Ureter (tissue), 1 donor: Measurements from ENCODE around the gene GABARAP. TPM values are rescaled to one million over a fixed set of nuclear protein-coding genes. Genes with fewer than 3 reads are reported as not detected.

ENCODE experiments used
- DNase-seq: peaks from one replicate; pipeline ENCODE4 v3.0.0-alpha.2; 2020; ENCODE audit warnings: low spot score
- total RNA-seq: library from RNA; stranded (reverse); gene quantifications from one replicate; pipeline ENCODE4 v1.2.4, GENCODE V29; 2023
- donor health status: DM: yes; HTN: yes; CAD: no.

The GABARAP gene
- total RNA-seq, 1 donor from 2014 or later, result 453 TPM

DNA sequence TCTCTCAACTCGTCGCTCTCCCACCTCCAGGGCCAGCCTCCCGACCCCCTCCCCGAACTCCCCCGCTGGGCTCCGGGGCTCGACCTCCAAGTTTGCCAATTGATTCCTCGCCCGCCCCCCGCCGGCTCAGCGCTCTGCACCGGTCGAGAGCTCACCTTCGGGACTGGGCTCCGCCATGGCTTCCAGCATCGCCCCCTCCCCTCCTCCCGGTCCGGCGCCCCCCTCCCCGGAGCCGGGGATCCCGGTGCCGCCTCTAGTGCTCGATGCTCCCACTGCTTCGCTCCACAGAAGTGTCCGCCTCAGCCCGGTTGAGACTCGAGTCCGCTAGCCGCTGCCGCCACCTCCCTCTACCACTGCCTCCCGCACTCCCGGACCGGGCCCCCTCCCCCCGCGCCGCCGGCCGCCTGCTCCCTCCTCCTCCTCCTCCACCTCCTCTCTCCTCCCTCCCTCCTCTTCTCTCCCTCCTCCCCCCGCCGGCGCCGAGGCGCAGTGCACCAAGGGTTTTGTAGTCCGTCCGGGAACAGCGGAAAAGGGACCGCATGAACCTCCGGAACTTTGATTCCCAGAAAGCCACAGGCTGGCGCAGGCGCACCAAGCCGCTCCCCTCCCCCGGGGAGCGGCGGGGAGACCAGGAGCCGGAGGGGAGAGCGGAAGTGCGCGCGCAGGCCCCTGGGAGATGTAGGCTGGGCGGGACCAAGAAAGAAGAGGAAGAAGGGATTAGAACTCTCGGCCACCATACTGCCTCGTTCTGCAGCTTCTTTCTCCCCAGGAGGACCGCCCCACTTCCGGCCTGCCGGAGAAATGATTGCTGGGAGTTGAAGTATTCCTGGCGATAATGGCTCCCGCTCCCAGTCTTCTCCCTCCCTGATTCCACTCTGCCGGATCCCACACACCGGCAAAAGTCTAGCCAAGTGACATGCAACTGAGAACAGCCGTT is 2.9 kb downstream of the GABARAP start, which contains the start of gene PHF23:
Gene PHF23, minus strand, starts transcription at position 367 of the 937 bp plus-strand sequence. Its CDS starts 178 bp downstream, at position 189.
- peak; percentile 100 for DNase-seq

DNA sequence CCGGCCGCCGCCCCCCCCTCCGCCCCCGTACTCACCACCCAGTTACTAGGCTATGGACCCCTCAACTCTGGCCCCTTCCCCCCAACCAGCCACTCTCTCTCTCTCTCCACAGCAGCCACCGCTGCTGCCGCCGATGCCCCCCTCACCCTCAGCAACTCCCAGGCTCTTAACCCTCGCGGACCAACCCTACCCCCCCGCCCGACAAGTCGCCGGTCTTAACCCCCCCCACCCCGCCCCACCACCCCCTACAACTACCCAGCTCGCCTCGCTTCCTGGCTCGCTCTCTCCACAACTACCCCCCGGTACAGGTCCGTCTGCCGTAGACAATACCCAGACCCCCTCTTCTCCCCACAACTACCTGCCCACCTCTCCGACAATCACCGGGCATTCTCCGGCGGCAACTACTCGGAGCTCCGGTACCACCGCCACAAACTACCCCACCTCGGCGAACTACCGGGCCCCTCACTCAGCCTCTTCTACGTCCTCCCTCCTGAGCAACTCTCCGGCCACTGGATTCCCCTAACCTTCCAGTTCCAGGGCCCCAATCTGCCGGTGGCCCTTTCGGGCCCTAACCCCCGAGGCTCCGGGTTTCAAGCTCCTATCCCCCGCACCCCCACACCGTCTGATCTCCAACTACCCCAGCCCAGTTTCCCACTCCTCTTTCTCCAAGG is 3.7 kb downstream of the GABARAP start:
- DNase-seq, result no peak

DNA sequence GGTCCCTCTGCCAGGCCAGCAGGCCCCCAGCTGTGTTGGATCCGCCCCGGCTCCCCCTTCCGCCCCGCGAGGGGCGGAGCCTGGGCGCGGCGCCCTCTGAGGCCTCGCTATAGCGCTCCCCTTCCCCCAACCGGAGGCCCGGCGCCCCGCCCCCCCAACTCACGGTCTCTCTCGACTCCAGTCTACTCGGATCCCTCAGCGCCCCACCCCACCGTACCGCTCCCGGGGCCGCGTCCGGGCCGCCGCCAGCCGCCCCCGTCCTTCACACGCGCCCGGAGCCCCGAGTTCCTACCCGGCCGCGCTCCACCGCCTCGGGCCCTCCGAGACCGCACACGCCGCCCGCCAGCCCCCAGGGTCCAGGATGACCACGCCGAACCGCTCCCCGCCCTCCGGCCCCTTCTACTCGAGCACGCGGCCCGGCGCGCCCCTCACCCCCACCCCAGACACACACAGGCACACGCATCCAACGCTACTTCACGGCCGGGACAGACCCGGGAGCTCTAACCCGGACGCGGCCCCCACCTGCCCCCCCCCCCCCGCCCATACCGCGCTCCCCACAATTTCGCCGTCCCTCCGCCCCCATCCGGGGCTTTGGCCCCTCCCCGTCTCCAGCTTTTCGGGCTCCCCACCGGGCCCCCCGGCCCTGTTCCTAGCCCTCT is 4.4 kb downstream of the GABARAP start:
- DNase-seq, result peak; percentile 89

DNA sequence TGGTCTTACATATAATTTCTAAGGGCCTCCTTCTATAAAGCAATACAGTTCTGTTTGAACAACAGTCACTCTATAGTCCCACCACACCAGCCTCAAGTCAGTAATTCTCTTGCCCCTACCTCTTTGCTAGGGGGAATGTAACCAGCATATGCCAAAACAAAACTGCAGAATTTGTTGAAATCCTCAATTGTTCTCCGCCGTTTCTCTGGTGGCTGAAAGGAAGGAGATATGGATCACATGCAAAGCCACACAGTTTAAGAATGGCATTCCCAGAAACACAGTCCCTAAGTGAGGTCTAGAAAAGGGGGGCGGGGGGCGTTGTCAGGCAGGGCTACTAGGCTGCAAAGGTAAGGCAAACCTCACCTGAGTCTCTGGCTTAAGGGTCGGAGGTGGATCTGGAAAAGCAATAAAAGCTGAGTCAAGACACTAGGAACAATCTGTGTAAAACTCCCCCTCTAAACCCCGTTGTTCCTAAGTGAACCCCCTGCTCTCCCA is 4.9 kb downstream of the GABARAP start:
- DNase-seq, result no peak

DNA sequence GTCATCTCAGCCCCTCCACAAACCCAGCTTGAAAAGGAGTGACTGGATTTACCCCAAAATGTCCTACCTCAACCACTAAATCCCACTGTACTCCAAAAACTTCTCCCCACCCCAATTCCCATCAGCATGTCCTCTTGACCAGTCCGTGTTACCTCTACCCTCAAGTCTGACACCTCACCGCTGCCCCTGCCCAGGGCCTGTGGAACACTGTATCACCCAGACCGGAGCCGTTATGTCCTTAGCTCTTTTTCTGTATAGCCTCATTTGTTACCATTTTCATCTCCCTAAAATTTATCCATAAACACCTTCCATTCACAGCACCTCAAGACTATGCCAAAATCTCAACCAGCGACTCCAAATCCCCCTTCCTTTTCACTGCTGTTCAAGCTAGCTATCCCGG is 5.4 kb downstream of the GABARAP start:
- DNase-seq, result no peak

DNA sequence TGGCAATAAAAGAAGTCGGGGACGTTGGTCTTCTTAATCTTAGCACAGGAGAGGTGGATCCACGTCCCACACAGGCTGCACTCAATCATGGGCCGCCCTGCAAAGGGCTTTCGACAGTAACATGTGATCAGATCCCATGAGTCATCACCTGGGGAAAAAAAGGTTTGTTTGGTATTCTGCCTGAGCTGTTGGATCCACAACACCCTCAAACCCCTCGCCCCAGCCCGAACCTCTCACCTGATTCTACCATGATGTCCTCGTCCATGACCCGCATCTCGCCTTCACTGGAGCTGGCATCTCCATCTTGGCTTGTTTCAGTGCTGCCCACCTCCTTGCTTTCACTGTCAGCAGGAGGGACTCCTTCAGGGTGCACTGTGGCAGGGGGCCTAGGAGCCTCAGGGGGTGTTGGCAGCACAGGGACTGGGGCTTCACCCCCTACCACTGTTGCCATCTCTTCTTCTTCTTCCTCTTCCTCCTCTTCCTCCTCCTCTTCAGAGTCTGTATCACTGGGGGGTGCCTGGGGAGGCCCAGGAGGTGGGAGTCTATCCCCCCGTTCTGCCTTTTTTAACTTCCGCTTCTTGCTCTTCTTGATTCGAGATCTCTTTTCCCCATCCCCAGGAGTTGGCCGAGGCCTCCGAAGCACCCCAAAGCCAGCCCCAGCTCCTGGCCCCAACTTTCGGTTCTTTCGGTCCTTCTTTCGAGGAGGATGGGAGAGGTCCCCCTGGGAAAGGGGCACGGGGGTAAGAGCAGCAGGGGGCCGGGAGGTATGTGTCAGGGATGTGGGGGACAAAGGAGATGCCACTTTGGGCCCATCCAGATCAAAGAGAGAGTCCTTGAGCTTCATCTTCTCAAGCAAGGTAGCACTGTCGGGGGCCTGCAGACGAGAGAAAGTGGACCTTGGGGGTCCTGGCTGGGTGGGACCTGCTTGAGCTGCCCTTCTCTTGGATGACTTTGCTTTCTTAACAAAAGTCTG is 6.3 kb downstream of the GABARAP start:
- DNase-seq, result no peak

DNA sequence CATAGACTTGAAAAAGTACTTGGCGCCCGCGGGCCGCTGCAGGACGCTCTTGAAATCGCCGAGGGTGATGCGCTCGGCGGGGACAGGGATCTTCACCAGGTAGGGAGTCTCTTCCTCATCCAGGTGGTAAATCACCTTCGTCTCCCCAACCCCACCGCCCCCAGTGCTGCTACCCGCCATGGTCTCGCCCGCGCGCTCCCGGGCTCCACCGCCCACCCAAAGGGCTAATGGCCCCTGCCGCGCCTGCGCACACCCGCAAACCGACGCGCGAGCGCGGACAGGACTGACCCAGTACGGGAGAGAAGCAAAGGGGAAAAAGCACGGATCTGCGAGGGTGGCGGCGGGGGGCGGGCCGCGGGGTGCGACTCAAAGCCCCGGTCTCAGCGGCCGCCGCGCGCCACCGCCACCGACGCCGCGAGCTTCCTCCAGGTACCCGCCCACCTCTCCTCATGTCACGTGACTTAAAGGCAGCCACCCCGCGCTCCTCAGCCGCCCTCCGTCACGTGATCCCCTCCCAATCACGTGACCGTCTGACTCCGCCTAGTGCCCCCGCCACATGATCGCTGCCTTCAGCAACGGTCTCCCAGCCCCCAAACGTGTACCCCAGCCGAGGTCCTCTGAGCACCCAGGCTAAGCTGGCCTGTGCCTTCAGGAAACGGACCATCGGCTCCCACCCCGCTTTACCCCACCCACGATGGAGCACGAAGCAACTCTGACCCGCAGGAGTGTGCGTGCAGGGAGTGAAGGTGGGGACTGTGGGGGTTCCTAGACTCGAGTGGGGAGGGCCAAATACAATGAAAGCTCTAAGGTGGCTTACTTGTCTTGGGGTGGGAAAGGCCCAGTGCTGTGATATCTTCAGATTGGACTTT is 7.9 kb downstream of the GABARAP start, which contains the start of gene DVL2:
Gene DVL2, minus strand, starts transcription at position 435 of the 869 bp plus-strand sequence. Its CDS starts 255 bp downstream, at position 180.
- DNase-seq, result peak; percentile 98

DNA sequence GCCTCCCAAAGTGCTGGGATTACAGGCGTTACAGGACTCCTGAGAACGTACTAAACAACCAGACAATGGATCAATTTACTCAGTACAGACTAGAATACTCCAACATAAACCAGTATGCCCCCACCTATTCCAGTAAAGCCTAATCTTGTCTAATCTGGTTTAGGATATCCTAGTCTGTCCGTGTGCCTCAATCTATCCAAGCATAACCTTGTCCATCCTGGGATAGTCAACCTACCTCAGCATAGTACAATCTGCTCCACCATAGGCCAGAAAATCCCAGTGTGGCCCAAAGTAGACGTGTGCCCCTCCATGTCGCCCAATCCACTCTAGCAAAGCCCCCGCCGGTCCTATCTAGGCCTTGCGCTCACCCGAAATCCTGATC is 8.6 kb downstream of the GABARAP start:
- DNase-seq, result no peak

DNA sequence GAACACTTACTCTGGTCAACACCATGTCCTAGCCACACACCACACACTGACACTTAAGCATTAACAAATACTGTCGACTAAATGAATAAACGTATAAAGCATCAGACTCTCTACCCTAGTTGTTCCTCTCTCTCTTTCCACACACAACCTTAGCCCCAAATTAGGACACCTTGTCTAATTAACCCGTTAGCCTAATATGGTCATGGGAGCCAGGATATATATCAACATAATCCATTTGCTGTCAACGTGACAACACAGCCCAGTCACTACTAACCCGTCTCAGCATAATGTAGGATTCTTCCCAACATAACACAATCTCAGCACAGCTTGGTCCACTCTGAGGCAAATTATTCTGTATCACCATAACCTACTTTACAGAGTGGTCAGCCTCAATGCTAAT is 10.1 kb downstream of the GABARAP start:
- no peak for DNase-seq

DNA sequence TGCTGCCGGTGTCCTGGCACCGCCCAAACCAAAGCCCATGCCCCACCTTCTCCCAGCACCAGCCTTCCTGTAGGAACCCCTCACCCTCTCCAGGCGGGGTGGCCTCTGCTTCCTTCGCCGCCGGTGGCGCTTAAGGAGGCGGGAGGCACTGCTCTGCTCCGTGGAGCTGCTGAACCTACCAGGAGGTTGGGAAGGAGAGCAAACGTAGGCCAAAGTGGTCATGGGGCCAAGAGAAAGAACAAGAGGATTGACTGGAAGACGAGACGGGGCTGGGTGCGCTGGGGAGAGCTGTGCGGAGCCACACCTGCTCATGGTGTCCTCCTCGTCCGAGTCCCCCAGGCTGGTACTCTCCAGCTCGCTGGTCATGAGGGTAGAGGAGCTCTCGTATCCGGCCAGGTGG is 12.7 kb downstream of the GABARAP start:
- DNase-seq, result no peak

DNA sequence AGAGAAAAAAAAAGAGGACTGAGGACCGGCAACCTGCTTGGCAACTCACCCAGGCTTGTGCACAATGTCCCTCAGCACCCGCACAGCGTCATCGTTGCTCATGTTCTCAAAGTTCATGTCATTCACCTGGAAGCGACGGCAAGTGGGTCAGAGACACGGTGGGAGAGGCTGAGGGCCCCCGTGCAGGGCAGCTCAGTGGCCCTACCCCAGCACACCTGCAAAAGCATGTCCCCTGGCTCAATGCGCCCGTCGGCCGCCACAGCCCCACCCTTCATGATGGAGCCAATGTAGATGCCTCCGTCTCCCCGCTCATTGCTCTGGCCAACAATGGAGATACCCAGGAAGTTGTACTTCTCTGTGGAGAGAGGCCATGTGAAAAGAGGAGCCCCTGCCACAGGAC is 13.3 kb downstream of the GABARAP start:
- DNase-seq, result no peak

DNA sequence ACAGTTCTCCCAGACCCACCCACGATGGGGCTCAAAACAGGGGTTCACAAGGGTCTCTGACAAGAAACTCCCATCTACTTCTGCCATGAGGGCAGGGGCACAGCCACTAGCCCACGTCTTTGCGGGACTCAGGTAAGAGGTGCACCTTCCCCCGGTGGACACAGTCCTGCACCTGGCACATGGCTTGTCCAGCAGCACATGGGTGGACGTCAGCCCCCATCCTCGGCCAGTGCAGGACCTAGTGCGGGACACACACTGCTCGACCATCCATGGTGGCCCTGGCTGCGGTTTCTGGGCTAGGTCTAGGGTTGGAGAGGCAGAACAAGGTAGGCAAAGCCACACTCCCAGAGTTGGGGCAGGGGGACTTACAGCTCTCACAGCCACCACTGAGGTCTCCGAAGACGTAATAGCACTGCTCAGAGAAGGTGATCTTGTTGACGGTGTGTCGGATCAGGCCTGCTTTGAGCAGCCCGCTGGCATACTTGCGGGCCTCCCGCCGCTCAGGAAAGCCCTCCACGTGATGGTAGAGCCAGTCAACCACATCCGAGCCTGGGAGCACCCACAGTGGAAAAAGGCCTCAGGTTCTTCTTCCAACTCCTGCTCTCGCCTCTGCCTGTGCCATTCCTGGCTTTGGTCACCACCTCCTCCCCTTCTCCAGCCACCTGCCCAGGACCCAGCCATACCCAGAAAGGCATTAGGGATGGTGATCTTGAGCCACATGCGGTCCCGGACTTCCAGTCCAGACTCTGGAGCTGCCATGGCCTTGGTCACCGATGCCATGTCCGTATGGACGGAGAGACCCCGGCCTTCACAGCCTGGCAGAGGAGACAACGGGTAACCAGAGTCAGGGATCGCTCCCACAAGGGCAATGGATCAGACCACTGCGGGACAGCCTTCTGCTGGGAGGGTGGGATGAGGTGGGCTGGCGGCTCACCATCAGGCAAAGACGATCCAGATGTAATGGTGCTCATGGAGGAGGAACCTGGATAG is 15.2 kb downstream of the GABARAP start:
- no peak for DNase-seq

DNA sequence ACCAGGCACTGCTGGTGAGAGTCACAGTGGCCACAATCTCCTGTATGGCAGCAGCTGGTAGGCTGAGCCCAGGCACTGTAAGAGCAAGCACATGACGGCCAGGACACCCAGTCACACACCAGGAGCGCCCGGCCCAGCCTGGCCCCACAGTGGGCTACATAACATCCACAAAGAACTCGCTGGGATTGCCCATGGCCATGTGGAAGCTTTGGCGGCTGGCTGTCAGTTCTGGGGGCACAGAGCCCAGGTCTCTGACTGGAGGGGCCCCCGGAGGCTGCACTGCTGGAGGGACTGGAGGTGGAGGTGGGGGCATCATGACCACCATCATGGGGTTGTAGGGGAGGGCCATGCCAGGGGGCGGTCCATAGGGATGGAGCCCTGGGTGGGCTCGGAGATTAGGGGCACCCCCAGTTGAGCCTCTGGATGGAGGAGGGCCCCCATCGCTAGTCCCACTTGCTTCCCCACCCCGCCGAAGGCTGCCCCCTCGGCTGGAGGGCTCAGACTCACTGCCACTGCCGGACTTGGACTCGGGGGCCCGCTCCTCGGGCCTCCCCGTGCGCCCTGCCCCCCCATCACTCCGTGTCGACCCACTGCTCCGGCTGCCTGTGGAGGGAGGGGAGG is 16.4 kb downstream of the GABARAP start:
- DNase-seq, result no peak

DNA sequence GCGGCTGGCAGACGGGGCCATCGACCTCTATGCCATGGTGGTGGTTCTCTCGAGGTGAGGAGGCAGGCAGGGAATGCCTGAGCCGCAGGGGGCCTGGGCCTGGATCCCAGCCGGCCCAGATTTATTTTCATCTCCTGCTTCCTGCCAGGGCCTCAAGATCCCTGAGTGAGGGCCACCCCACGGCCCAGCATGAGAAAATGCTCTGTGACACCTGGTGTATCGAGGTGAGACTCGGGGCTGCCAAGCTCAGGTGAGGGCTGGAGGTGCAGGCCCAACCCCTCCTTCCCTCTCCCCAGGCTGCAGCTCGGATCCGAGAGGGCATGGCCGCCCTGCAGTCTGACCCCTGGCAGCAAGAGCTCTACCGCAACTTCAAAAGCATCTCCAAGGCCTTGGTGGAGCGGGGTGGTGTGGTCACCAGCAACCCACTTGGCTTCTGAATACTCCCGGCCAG is 17.6 kb downstream of the GABARAP start:
- DNase-seq, result no peak

DNA sequence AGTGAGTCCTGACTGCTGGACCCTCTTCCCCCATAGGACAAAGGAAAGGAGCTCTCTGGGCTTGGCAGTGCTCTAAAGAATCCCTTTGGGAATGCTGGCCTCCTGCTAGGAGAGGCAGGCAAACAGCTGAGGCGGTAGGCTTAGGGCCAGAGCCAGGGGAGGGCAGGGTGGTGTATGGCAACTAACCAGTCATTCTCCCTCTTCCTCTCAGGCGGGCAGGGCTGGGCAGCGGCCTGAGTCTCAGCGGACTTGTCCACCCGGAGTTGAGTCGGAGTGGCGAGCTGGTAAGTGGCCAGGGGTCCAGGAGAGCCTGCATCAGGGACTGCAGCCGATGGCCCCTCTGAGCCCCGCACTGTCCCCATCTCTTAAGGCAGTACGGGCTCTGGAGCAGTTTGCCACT is 18.1 kb downstream of the GABARAP start:
- DNase-seq, result no peak

DNA sequence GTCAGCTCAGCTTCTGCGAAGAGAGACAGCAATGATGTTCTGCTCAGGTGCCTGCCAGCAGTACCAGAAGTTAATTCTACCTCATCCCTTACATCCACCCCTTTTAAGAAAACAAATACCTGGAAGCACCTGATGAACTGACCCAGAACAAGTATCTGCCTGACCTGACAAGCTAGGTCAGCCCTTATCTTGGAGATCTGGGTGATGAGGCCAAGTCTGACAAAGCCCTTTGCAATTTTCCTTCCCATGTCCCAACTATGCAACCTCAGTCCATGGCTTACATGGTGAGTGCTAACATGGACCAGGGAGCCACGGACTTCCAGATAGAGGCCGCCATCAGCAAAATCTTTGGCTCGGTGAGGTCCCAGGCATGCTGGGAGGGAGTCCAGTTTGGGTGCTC is 18.9 kb downstream of the GABARAP start:
- no peak for DNase-seq

DNA sequence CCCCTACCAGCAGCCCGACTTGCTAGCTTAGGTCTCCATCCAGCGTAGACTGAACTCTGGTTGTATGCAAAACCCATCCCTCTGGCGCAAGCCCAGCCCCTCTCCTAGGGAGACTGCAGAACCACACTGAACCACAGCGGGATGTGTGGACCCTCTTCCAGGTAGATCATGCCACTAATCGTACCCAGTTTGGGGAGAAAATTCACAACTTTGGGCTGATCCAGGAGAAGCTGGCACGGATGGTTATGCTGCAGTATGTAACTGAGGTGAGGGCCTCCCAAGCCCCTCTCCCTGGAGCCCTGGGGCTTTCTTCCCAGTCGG is 19.3 kb downstream of the GABARAP start:
- DNase-seq, result no peak
